ENCODE measurements around the gene RPL36AL.

GRCh38 chr14:49642163-49642562 lies 21.7 kb upstream of the RPL36AL start:
- TF ChIP-seq CTCF (IDR thresholded peaks at IDR 0.05; ENCODE audit: insufficient read depth, low read length): no peak
- no peak for TF ChIP-seq POLR2AphosphoS5 (IDR thresholded peaks at IDR 0.05; ENCODE audit: low read depth)
- no peak for TF ChIP-seq REST (IDR thresholded peaks at IDR 0.05; ENCODE audit: insufficient replicate concordance, low read depth)
- no peak for TF ChIP-seq GABPA (IDR thresholded peaks at IDR 0.05; ENCODE audit: low read depth)
